ENCODE results near the gene XPA.
"Not testable (repeated sequence)": the region's sequence is repeated elsewhere in the genome, so short reads cannot be mapped to it uniquely, and the experiment has no call there.

Gene XPA

GRCh38 chr9:97696803-97697601 is at the start of gene XPA:
XPA (minus strand) TSS chr9:97697340; CDS start chr9:97697292, 48 bp downstream.
- peak; percentile 98 for DNase-seq

GRCh38 chr9:97744710-97745708 is 47.9 kb upstream of the XPA start:
- no peak for DNase-seq

GRCh38 chr9:97744025-97744424 is 46.9 kb upstream of the XPA start:
- DNase-seq = not testable (repeated sequence)

GRCh38 chr9:97742545-97742944 is 45.4 kb upstream of the XPA start:
- no peak for DNase-seq

- no peak for DNase-seq
These were observed 44.8 kb upstream of the XPA start for GRCh38 chr9:97741947-97742346.

- peak; percentile 8 to 27 for DNase-seq
These were observed 44.0 kb upstream of the XPA start for GRCh38 chr9:97740848-97741821.

GRCh38 chr9:97737429-97737828 is 40.3 kb upstream of the XPA start:
- DNase-seq = no peak

- DNase-seq = no peak
These were observed 38.0 kb upstream of the XPA start for GRCh38 chr9:97735070-97735600.

- DNase-seq = no peak
These were observed 29.6 kb upstream of the XPA start for GRCh38 chr9:97726716-97727115.

- DNase-seq = no peak
These were observed 26.7 kb upstream of the XPA start for GRCh38 chr9:97723819-97724218.

- DNase-seq = no peak
These were observed 25.2 kb upstream of the XPA start for GRCh38 chr9:97722331-97722730.

- DNase-seq = no peak
These were observed 24.3 kb upstream of the XPA start for GRCh38 chr9:97721396-97721795.

- DNase-seq = no peak
These were observed 20.7 kb upstream of the XPA start for GRCh38 chr9:97717866-97718265.

- DNase-seq = no peak
These were observed 17.3 kb upstream of the XPA start for GRCh38 chr9:97714435-97714834.

GRCh38 chr9:97711223-97711626 is 14.1 kb upstream of the XPA start:
- no peak for DNase-seq

GRCh38 chr9:97710356-97711222 is 13.4 kb upstream of the XPA start:
- DNase-seq = peak; percentile 18 to 28

- no peak for DNase-seq
These were observed 9.1 kb upstream of the XPA start for GRCh38 chr9:97706246-97706645.

- DNase-seq = no peak
These were observed 8.3 kb upstream of the XPA start for GRCh38 chr9:97705354-97705950.

GRCh38 chr9:97704851-97705250 is 7.7 kb upstream of the XPA start:
- no peak for DNase-seq

GRCh38 chr9:97704345-97704677 is 7.2 kb upstream of the XPA start:
- DNase-seq = no peak
